SKM-1 (cell line): ENCODE results near the gene ANKRD55.
"Not testable (repeated sequence)": the region's sequence is repeated elsewhere in the genome, so short reads cannot be mapped to it uniquely, and the experiment has no call there.

Experiments used
- DNase-seq: peaks from one replicate; lab custom pipeline; 2025; ENCODE audit not compliant: unreplicated experiment; lab: John Stamatoyannopoulos, UW

Gene ANKRD55

GRCh38 chr5:56211298-56211865 lies 21.7 kb downstream of the ANKRD55 start:
- DNase-seq: no peak

DNA sequence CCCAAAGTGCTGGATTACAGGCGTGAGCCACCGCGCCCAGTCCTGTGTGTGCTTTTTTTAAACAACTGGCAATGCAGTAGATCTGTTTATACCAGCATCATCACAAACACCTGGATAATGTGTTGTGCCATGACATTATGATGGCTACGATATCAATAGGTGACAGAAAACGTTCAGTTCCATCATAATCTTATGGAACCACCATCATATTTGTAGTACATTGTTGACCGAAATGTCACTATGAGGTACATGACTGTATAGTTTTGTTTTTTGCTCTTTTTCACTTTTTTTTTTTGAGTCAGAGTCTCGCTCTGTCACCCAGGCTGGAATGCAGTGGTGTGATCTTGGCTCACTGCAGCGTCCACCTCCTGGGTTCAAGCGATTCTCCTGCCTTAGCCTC lies 24.4 kb downstream of the ANKRD55 start:
- no peak for DNase-seq

DNA sequence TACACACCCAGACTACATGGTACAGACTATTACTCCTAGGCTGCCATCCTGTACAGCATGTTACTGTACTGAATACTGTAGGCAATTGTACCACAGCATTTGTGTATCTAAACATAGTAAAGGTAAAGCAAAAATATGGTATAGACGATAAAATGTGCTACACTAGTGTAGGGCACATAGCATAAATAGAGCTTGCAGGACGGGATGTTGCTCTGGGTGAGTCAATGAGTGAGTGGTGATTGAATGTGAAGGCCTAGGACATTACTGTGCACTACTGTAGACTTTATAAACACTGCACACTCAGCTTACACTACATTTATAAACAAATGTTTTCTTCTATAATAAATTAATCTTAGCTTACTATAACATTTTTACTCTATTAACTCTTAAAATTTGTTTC lies 25.6 kb downstream of the ANKRD55 start:
- DNase-seq: no peak

- DNase-seq: no peak
Measured at GRCh38 chr5:56206126-56206910, 26.8 kb downstream of the ANKRD55 start.

GRCh38 chr5:56203936-56204335 lies 29.2 kb downstream of the ANKRD55 start:
- DNase-seq: not testable (repeated sequence)

DNA sequence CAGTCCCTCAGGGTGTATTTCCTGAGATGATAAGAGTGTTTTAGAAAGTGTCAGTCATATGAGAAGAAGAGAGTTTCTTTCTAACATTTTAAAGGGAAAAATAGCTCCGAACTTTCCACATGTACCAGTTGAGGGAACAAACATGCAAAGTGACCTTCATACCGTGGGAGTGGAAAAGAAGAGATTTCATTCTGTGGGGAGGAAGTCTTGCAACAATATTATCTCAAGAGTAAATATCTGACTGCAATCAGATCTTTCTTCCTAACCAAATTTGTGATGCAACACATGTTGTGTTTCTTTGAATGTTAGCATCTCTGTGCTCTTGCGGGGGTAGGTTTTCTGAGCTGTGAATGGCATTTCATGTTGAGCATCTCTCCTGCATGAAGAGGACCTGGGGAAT lies 30.6 kb downstream of the ANKRD55 start:
- no peak for DNase-seq

- not testable (repeated sequence) for DNase-seq
Measured at GRCh38 chr5:56201762-56202261, 31.3 kb downstream of the ANKRD55 start.

DNA sequence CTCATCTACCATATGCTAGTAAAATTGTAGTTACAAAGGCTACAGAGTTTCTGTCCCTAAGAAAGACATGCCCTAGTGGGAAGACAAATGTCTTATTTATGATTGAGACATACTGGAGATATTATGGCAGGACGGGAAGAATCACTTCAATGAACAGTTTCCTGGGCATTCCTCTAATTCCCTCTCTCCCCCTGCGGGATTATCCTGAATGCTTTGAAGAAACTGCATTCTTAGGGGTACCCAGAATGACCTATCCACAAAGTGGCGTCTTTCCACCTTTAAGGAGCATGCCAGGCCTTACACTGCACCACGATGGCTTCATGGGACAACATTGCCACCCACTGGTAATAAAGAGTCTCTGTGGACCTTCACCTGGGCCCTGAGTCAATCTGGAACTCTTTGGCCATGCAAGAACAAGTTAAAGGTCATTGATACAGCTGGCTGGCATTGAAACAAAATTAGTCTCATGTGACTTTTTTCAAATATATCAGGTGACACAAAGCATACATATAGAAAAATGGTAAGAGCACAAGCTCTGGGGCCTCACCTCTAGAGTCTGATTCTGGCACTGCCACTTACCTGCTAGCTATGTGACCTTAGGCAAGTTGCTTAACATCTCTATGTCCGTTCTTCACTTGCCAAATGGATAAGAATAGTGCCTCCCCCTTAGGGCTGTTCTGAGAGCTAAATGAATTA lies 32.0 kb downstream of the ANKRD55 start:
- DNase-seq: peak; percentile 43

DNA sequence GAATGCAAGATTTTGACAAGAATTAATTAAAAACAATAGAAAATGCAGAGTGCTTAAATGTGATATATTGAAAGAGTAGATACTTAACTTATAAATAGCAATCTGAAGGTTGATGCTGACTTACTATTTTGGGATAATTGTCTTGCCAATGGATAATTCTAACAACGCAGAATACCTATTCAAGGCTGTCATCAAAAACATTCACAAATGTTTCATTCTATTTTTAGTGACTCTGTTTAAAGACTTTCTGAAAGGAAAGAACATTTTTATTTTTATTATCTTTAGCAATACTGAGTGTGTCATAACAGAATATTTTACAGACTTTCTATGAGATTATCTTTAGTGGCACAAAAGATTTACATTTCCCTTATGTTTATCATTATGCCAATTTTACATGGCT lies 38.1 kb downstream of the ANKRD55 start:
- no peak for DNase-seq

GRCh38 chr5:56192246-56192645 lies 40.9 kb downstream of the ANKRD55 start:
- no peak for DNase-seq

GRCh38 chr5:56191656-56192055 lies 41.5 kb downstream of the ANKRD55 start:
- DNase-seq: no peak

DNA sequence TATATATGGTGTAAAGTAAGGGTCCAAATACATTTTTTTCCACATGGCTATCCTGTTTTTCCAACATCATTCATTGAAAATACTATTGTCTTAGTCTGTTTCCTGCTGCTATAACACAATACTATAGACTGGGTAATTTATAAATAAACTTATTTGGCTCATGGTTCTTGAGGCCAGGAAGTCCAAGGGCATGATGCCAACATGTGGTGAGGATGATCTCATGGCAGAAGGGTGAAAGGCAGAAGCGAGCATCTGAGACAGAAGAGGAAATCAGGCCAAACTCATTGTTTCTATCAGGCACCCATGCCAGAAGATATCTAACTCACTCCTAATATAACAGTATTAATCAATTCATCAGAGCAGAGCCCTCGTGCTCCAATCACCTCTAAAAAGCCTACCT lies 42.6 kb downstream of the ANKRD55 start:
- no peak for DNase-seq

- DNase-seq: no peak
Measured at GRCh38 chr5:56185768-56186311, 47.3 kb downstream of the ANKRD55 start.

GRCh38 chr5:56183506-56183905 lies 49.6 kb downstream of the ANKRD55 start:
- no peak for DNase-seq

GRCh38 chr5:56179442-56179841 lies 53.7 kb downstream of the ANKRD55 start:
- no peak for DNase-seq

GRCh38 chr5:56178823-56179222 lies 54.3 kb downstream of the ANKRD55 start:
- DNase-seq: no peak

DNA sequence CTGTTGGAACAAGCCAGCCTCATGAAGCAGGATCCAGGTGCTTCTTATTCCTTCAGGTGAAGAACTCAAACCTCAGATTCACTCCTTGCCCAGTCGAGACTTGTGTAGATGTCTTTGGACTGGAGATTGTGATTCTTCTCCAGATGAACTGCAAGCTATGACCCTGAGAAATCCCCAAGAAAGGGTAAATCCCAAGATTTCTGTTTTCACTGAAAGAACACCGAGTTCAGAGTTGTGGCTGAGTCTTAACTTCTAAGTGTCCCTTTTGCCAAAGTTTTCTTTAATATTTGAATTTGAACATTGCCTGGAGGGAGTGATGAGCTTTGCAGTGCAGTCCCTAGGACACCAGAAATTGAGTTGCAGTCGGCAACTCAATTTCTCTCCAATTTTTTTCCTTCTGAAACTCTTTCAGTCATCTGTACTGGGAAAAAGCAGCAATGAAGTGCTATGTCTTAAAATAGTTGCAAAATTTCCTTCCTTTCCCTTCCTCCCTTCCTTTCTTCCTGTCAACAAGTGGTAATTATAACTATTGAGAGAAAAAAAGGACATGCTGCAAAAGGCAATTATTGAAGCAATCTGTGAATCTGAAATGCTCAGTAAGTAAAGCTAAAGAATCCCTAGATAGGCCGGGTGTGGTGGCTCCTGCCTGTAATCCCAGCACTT lies 56.1 kb downstream of the ANKRD55 start:
- no peak for DNase-seq

DNA sequence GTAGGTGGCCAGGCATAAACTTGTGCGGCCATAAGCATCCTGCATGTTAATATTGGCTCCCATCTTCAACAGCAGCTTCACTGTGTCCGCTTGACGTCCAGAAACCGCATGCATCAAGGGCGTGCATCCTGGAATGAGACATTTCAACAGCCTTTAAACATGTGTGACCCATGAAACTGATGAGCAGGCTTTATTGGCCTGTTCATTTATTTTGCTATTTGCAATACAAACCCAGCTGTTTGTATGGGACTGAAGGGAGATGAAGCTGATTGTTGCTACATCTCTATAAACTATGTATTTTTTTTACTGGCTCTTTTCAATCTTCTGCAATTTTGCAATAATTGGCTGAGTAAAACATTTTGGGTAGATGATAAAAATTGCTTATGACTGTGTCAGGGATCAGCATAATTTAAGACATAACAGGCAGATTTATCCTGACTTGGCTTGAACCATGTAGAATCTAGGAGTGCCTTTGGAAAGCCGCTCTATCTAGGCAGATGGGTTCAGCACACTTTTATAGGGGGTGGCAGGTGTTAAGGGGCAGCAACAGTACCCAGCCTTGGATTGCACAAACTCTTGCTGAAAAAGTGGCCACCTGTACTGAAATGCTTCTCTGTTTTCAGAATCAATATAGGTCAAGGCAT lies 56.9 kb downstream of the ANKRD55 start:
- no peak for DNase-seq

DNA sequence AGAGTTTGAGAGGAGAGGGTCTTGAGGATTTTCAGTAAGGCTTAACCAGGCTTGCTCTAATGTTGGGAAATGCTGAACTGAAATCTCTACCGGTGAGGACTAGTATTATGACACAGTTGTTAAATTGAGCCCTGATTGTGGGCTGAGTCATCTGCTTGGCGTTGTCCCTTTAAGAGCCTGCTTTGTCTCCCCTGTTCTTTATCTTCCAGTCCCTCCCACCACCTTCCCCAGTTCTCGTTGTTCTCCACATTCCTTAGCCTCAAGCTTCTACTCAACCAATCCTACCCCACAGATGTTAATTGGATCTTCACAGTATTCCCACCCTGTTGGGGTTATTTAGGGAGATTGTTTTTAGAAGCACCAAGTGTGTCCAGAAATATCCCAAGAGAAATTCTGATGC lies 57.6 kb downstream of the ANKRD55 start:
- DNase-seq: no peak

DNA sequence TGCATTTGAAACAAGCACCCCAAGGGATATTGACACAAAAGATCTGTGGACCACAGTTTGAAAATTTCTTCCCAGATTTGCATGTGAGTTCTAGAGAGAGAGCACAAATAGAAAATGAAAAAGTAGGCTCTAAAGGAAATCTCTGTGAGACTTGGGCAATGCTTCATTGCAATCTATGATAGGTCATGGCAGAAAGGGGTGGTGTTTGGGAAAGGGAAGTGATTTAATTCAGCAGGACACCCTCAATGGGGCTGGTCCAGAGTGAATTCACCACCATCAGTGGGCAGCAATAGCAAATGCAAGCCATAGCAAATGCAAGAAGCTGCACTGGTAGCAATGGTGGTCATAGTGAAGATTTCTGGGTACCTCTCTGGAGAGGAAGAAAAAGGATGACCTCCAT lies 58.1 kb downstream of the ANKRD55 start:
- DNase-seq: no peak

DNA sequence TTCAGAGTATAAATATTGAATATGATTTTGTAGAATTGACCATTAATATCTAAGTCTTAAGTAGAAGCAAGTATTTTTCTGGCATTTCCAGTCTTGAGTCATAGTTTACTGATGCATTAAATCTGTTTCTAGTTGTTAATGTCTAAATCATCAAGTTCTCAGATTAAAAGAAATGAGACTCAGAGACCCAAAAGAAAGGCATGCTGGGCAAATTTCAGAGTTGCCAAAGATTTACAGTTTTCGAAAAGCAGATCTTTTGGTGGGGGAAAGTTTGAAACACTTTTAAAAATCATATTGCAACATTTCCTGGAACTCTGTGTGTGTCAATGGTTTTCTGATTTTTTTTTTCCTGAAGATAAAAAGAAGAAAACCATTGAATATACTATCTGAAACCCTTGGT lies 60.9 kb downstream of the ANKRD55 start:
- DNase-seq: no peak
